Breast epithelium (tissue), 3 donors: ENCODE results near the gene RFC1.

Experiments used
- POLR2A ChIP-seq: fragments of 450-650 bp; IDR thresholded peaks from one replicate; pipeline ENCODE4 v1.6.1; 2016; ENCODE audit warnings: antibody characterized with exemption, mild to moderate bottlenecking, moderate library complexity
- TF ChIP-seq, protein P1 (sequence below), 3 donors: fragments of 450-650 bp; IDR thresholded peaks; one replicate each; pipeline ENCODE4 v1.5.1; 2016 to 2017; ENCODE audit warnings: antibody characterized with exemption in 3 of 3, mild to moderate bottlenecking in 3 of 3, moderate library complexity in 3 of 3

DNA sequence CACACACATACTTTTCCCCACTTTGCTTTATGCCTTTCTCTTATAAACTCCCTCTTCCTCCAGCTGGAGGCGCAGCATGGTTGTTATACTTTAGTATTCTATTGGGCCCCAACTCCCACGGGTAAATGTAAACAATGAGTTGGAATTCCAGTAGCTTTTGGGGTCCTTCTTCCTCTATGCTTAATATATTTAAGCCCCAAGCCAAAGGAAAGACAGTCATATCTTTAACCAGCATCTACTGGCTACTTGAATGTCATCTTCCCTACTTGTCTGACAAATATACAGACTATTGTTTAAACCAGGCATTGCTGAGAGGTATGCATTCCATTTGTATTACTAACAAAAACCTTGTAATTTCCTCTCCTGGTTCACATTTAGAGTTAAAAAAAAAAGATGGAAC, 110.9 kb downstream of the RFC1 start:
- TF ChIP-seq, protein P1, sequence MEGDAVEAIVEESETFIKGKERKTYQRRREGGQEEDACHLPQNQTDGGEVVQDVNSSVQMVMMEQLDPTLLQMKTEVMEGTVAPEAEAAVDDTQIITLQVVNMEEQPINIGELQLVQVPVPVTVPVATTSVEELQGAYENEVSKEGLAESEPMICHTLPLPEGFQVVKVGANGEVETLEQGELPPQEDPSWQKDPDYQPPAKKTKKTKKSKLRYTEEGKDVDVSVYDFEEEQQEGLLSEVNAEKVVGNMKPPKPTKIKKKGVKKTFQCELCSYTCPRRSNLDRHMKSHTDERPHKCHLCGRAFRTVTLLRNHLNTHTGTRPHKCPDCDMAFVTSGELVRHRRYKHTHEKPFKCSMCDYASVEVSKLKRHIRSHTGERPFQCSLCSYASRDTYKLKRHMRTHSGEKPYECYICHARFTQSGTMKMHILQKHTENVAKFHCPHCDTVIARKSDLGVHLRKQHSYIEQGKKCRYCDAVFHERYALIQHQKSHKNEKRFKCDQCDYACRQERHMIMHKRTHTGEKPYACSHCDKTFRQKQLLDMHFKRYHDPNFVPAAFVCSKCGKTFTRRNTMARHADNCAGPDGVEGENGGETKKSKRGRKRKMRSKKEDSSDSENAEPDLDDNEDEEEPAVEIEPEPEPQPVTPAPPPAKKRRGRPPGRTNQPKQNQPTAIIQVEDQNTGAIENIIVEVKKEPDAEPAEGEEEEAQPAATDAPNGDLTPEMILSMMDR (IDR thresholded peaks at IDR 0.05), result no peak
- no peak for TF ChIP-seq POLR2A
